Esophagus muscularis mucosa (tissue), 4 donors: Measurements from ENCODE around the gene NRG2. TPM values are rescaled to one million over a fixed set of nuclear protein-coding genes. Genes with fewer than 3 reads are reported as not detected.

ENCODE experiments used
- DNase-seq: peaks from one replicate; pipeline ENCODE4 v3.0.0-alpha.2; 2017; ENCODE audit errors: extremely low spot score
- H3K27ac ChIP-seq, 4 donors: fragments of 200-600 bp; sonication (generic); replicated peaks in 1 of 4; 1 replicate in 3 of 4; 2 replicates in 1 of 4; pipeline ENCODE4 v1.5.1; 2016 to 2019; ENCODE audit warnings: mild to moderate bottlenecking in 1 of 4
- H3K27me3 ChIP-seq, 4 donors: fragments of 200-600 bp; sonication (generic); one replicate each; pipeline versions ENCODE4 v1.5.1 to v1.6.0; 2016 to 2019
- H3K36me3 ChIP-seq, 4 donors: fragments of 200-600 bp; sonication (generic); one replicate each; pipeline ENCODE4 v1.5.1; 2016 to 2019
- H3K4me1 ChIP-seq, 4 donors: fragments of 200-600 bp; sonication (generic); one replicate each; pipeline ENCODE4 v1.5.1; 2016 to 2019
- H3K4me3 ChIP-seq, 4 donors: fragments of 200-600 bp; sonication (generic); 1 replicate in 2 of 4; 2 replicates in 2 of 4; pipeline ENCODE4 v1.5.1; 2016 to 2019; ENCODE audit warnings: mild to moderate bottlenecking in 4 of 4, moderate library complexity in 1 of 4
- H3K9me3 ChIP-seq, 4 donors: fragments of 200-600 bp; sonication (generic); 1 replicate in 3 of 4; 2 replicates in 1 of 4; pipeline ENCODE4 v1.5.1; 2016 to 2019
- EP300 ChIP-seq: sonication (generic); formaldehyde crosslinking; IDR thresholded peaks from one replicate; pipeline ENCODE4 v1.6.1; 2017; ENCODE audit warnings: antibody characterized with exemption
- POLR2A ChIP-seq: fragments of 450-650 bp; IDR thresholded peaks from one replicate; pipeline ENCODE4 v1.6.1; 2017; ENCODE audit warnings: antibody characterized with exemption, moderate library complexity, mild to moderate bottlenecking, low read depth
- POLR2AphosphoS5 ChIP-seq, 2 donors: sonication (generic); formaldehyde crosslinking; IDR thresholded peaks; one replicate each; pipeline ENCODE4 v1.6.1; 2017; ENCODE audit warnings: antibody characterized with exemption in 2 of 2
- WGBS: methylation state at CpG from one replicate; pipeline ENCODE4 v1.1.5; 2018; 5-methylcytosine and 5-hydroxymethylcytosine counted together
- intact Hi-C: fragments of 100-400 bp; cut with DNase I; formaldehyde crosslinking; loops from one replicate; pipeline ENCODE4 v1.15.1; 2023
- total RNA-seq, 4 donors: library from RNA; depleted of rRNA; stranded (reverse); fragments of >200 nt; gene quantifications; one replicate each; pipeline versions ENCODE4 v1.1.0 to v1.2.1, GENCODE V29; 2016
- TF ChIP-seq, protein P1 (sequence below), 3 experiments: fragments of 200-600 bp in 2 of 3; fragments of 450-650 bp in 1 of 3; sonication (generic) in 2 of 3; IDR thresholded peaks; one replicate each; pipeline ENCODE4 v1.5.1; 2017 to 2019; ENCODE audit warnings: antibody characterized with exemption in 3 of 3, mild to moderate bottlenecking in 2 of 3, moderate library complexity in 1 of 3

NRG2 gene
- total RNA-seq, 4 donors from 2014 or later = 2.8 to 5.0 (median 4.1) TPM

DNA sequence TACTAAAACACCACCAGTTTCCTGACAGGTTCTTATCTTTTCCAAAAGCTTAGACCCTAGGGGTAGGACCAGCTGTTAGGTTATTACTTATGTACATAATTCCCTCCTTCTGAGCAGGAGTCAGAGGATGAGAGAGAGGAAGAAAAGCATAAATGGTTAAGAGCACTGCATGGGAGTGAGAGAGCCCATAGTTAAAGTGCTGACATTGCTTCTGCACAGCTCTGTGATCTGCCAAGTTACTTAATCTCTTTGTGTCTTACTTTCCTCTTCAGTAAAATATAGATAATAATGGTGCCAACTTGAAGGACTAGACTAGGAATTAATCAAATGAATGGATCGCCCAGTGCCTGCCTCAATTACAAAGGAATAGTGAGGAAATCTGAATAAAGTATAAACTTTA, 66.4 kb downstream of the NRG2 start:
- WGBS = 85% methylated on average over 1 of the region's 1 CpG
- Histone ChIP-seq H3K27me3 (no peaks in the 10 kb centered on the region), H3K4me3 (no peak overlapping the region), H3K27ac (no peak overlapping the region), H3K4me1 (peaks cover 0 to 5% (median 0%) of the 10 kb centered on the region in 4 donors), H3K36me3 (no peaks in the 10 kb centered on the region), H3K9me3 (no peaks in the 10 kb centered on the region)
- TF ChIP-seq POLR2A (no peak), EP300 (no peak), POLR2AphosphoS5 (IDR thresholded peaks at IDR 0.05) (no peak)
- TF ChIP-seq, protein P1, sequence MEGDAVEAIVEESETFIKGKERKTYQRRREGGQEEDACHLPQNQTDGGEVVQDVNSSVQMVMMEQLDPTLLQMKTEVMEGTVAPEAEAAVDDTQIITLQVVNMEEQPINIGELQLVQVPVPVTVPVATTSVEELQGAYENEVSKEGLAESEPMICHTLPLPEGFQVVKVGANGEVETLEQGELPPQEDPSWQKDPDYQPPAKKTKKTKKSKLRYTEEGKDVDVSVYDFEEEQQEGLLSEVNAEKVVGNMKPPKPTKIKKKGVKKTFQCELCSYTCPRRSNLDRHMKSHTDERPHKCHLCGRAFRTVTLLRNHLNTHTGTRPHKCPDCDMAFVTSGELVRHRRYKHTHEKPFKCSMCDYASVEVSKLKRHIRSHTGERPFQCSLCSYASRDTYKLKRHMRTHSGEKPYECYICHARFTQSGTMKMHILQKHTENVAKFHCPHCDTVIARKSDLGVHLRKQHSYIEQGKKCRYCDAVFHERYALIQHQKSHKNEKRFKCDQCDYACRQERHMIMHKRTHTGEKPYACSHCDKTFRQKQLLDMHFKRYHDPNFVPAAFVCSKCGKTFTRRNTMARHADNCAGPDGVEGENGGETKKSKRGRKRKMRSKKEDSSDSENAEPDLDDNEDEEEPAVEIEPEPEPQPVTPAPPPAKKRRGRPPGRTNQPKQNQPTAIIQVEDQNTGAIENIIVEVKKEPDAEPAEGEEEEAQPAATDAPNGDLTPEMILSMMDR (IDR thresholded peaks at IDR 0.05) = no peak
- no peak for DNase-seq
- intact Hi-C loops = no loop called here

DNA sequence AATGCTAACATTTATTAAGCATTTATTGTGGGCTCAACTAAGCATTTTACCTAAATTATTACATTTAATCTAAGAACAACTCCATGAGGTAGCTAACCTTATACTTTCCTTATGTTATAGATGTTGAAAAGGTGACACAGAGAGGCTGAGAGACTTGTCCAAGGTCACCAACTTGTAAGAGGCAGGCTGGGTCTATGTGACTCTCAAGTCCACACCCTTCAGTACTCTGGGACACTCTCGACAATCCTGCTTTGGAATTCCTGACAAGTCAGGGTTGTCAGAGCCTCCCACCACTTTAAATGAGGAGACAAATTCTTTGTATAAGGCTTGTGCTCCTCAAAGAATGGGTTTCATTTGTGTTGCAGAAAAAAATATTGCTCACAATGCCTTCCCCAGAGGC, 67.2 kb downstream of the NRG2 start:
- H3K4me1 ChIP-seq = peaks cover 3 to 5% (median 4%) of the 10 kb centered on the region in 4 donors
- TF ChIP-seq POLR2A (no peak), EP300 (no peak), POLR2AphosphoS5 (IDR thresholded peaks at IDR 0.05) (no peak)
- TF ChIP-seq, protein P1 (IDR thresholded peaks at IDR 0.05) = no peak
- no peak for DNase-seq
- H3K27me3 ChIP-seq = no peaks in the 10 kb centered on the region
- H3K4me3 ChIP-seq = no peak overlapping the region
- H3K36me3 ChIP-seq = no peaks in the 10 kb centered on the region
- 30% methylated on average over 1 of the region's 1 CpG for WGBS
- intact Hi-C loops = no loop called here
- no peaks in the 10 kb centered on the region for H3K9me3 ChIP-seq
- no peak overlapping the region for H3K27ac ChIP-seq

DNA sequence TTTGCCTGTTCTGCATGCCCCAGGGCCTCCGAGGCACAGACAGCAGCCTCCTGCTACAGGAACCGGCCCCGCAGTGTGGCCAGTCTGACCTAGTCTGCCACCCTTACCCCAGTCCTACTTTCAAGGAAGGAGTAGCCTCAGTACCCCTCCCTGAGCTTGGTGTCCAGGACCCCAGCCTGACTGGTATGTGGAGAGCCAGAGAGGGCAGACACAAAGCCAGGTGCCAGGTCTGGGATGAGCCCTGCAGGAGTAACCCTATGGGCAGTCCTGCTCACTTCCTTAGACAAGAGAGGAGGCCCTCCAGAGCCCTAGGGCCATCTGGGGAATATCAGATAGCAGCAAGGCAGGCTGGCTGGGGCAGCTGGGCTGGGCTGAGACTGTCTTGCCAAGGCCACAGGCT, 67.8 kb downstream of the NRG2 start:
- DNase-seq = no peak
- 100% methylated on average over 1 of the region's 3 CpGs for WGBS
- no peak overlapping the region for H3K4me3 ChIP-seq

DNA sequence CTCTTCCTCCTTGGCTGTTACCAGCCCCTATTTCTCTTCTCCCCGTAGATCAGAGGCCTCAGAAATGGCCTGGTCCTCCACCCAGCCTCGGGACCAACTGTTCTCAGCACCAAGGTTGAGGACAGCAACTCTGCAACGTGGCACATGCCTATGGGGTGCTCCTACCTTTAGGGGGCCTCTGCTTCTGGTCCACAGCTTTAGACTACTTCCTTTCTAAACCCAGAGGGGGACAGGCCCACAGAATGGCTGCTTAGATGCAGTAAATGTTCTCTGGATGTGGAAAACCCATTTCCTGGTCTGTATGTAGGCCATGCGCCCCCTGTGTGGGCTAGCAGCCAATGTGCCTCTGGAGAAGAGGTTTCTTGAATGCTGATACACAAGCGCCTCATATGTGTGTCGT, 68.4 kb downstream of the NRG2 start:
- Histone ChIP-seq H3K9me3 (no peaks in the 10 kb centered on the region), H3K27me3 (no peaks in the 10 kb centered on the region), H3K27ac (no peak overlapping the region), H3K36me3 (no peaks in the 10 kb centered on the region), H3K4me3 (no peak overlapping the region), H3K4me1 (peaks cover 3 to 5% (median 4%) of the 10 kb centered on the region in 4 donors)
- DNase-seq = no peak
- TF ChIP-seq, protein P1 (IDR thresholded peaks at IDR 0.05) = no peak
- TF ChIP-seq POLR2A (no peak), EP300 (no peak), POLR2AphosphoS5 (IDR thresholded peaks at IDR 0.05) (no peak)
- intact Hi-C loops = no loop called here
- 59% methylated on average over 6 of the region's 6 CpGs for WGBS

More for the DNA sequence above, 67.8 kb downstream of the NRG2 start:
- Histone ChIP-seq H3K36me3 (no peaks in the 10 kb centered on the region), H3K9me3 (no peaks in the 10 kb centered on the region), H3K4me1 (peaks cover 3 to 5% (median 4%) of the 10 kb centered on the region in 4 donors), H3K27ac (no peak overlapping the region), H3K27me3 (no peaks in the 10 kb centered on the region)
- intact Hi-C loops = no loop called here
- TF ChIP-seq POLR2AphosphoS5 (IDR thresholded peaks at IDR 0.05) (no peak), POLR2A (no peak), EP300 (no peak)
- TF ChIP-seq, protein P1 (IDR thresholded peaks at IDR 0.05) = no peak

DNA sequence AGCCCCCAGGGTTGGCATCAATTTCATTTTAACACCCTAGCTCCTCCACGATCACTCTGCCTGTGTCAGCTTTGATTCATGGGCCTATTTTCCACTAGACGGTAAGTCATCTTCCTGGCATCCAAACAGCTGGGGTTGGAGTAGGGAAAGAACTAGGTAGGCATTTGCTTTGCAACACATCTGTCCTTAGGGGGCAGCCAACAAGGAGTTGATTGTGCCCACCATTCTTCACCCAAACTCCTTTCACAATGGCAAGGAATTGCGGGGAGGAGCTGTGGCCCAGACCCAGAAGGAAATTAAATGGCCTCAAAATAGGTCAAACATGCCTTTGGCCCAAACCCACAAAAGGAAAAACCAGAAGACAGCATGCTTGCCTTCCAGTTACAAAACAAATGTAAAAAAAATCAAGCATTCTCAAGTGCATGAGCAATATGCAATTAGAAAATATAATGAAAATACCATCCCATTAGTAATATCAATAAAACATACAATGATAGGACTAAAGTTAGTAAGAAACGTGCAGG, 71.8 kb downstream of the NRG2 start:
- 64% methylated on average over 4 of the region's 4 CpGs for WGBS
- H3K36me3 ChIP-seq = no peaks in the 10 kb centered on the region

More for the DNA sequence above, 71.8 kb downstream of the NRG2 start:
- Histone ChIP-seq H3K9me3 (no peaks in the 10 kb centered on the region), H3K4me1 (peaks cover 16 to 19% (median 17%) of the 10 kb centered on the region in 4 donors), H3K27ac (no peak overlapping the region), H3K27me3 (no peaks in the 10 kb centered on the region), H3K4me3 (no peak overlapping the region)
- peak; percentile 86 for DNase-seq
- TF ChIP-seq POLR2A (no peak), EP300 (no peak), POLR2AphosphoS5 (IDR thresholded peaks at IDR 0.05) (no peak)
- TF ChIP-seq, protein P1 (IDR thresholded peaks at IDR 0.05) = no peak
- intact Hi-C loops = loop anchor here (2.0 kb wide), 1 partner anchor 184 kb away; no protein-coding TSS in a partner anchor
